ENCODE measurements around the gene CCDC106.

- TF ChIP-seq, protein P1, sequence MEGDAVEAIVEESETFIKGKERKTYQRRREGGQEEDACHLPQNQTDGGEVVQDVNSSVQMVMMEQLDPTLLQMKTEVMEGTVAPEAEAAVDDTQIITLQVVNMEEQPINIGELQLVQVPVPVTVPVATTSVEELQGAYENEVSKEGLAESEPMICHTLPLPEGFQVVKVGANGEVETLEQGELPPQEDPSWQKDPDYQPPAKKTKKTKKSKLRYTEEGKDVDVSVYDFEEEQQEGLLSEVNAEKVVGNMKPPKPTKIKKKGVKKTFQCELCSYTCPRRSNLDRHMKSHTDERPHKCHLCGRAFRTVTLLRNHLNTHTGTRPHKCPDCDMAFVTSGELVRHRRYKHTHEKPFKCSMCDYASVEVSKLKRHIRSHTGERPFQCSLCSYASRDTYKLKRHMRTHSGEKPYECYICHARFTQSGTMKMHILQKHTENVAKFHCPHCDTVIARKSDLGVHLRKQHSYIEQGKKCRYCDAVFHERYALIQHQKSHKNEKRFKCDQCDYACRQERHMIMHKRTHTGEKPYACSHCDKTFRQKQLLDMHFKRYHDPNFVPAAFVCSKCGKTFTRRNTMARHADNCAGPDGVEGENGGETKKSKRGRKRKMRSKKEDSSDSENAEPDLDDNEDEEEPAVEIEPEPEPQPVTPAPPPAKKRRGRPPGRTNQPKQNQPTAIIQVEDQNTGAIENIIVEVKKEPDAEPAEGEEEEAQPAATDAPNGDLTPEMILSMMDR (conservative IDR thresholded peaks at IDR 0.05 in 1 of 2, IDR thresholded peaks at IDR 0.05 in 1 of 2; ENCODE audit: extremely low read depth in 1 of 2, insufficient read depth in 1 of 2, low read depth in 1 of 2, low read length in 2 of 2): no peak
- TF ChIP-seq EZH2 (IDR thresholded peaks at IDR 0.05; ENCODE audit: borderline replicate concordance, low read length): no peak
Observed at GRCh38 chr19:55614711-55615542, 33.1 kb upstream of the CCDC106 start.

Measured in mammary epithelial cell (primary cell).